ENCODE results near the gene ASPHD2.

Gene ASPHD2

GRCh38 chr22:26447584-26448329 lies 18.7 kb downstream of the ASPHD2 start:
- no peak for DNase-seq

GRCh38 chr22:26448334-26448733 lies 19.3 kb downstream of the ASPHD2 start:
- DNase-seq: no peak

DNA sequence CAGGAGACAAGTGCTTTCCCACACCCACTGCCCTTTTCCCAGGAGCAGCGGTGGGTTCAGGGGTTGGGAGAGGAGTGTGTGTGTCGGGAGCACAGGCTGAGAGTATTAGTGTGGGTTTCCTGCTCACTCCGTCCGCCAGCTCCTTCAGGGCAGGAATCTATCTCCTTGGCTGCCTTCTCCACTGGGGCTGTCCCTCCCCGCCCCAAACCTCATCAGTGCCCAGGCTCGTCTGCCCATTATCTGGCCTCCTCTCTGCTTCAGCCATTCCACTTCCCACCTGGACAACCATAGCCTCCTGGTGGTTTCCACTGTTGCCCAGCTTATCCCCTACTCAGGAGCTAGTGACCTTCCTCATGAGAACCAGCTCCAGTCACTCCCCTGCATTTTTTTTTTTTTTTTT lies 19.9 kb downstream of the ASPHD2 start:
- no peak for DNase-seq

DNA sequence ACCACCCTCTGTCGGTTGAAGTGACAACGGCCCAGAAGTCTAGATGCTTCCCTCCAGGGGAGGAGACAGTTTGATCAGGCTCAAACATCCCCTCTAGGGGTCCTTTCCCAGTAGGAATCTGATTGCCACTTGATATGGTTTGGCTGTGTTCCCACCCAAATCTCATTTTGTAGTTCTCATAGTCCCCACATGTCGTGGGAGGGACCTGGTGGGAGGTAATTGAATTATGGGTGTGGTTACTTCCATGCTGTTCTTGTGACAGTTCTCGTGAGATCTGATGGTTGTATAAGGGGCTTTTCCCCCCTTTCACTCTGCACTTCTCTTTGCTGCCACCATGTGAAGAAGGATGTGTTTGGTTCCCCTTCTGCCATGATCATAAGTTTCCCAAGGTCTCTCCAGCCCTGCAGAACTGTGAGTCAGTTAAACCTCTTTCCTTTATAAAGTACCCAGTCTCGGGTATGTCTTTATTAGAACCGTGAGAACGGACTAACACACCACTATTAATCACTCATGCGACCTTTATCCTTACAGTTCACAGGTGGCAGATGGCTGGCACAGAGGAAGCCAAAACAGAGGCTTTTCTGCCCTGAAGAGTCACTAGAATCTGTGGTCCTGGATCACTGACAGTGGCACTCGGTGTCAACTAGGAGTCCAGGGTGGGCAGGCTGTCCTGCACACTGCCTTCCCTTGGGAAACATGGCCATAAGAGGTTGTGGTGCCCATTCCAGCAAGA lies 21.6 kb downstream of the ASPHD2 start:
- no peak for DNase-seq

- DNase-seq: no peak
Observed at GRCh38 chr22:26452236-26453016, 23.4 kb downstream of the ASPHD2 start.

DNA sequence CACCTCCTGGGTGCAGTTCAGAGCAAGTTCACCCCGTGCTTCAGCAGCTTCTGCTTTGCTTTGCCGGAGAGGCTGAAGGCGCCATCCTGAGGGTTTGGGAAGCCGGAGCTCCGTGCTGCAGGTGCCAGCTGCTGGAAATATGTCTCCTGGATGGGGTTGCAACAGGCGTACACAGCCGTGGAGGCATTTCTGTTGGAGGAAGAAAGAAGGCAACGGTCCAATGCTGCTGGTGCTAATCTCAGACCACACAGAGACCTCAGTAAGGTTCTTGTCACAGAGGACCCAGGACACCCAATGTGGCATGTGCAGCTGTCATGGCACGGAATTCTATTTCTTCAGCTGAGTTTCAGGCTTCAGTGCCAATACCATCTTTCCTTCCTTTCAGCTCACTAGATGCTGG lies 24.2 kb downstream of the ASPHD2 start:
- DNase-seq: no peak

GRCh38 chr22:26453812-26454500 lies 24.9 kb downstream of the ASPHD2 start:
- DNase-seq: no peak

DNA sequence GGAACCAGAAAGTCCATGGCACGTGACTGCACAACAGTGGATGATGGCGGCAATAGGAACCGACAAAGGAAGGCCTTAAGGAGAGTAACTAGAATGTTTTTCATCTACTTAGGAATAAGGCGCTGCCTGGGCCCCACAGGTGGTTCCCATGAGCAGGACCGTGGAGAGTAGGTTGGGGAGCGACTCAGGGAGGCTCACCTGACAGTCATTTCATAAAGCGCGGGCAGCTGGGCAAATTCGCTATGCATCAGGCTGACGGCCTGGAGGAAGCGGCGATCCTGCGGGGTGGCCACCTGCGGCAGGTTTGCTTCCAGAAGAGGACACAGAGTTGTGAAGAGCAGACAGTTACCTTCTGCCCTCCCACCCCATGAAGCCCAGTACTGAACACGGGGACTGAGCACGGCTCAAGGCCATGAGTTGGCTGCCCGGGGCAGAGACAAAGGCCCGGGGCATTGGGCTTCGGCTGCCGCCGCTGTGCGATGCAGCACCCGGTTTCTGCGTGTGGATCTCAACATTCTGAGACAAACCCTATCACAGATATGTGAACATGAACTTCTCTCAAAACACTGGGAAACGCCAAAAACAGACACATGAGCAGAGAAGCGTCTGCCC lies 28.7 kb downstream of the ASPHD2 start:
- DNase-seq: no peak

DNA sequence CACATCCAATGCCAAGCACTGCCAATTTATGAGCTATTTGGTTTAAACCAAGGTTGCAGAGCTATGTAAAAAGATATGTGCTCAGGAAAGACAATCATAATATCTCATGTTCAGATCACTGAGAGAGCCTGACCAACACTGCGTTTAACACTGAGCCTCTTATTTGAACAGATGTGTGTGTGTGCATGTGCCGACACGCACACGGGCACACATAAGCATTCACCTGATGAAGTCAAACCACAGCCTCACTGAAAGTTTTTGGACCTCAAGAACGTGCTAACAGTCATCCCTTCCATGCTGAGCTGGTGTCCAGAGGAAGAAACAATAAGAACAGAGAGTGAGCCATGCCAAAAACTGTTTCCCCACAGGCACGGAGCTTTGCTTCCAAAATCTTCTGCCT lies 31.1 kb downstream of the ASPHD2 start:
- DNase-seq: no peak

DNA sequence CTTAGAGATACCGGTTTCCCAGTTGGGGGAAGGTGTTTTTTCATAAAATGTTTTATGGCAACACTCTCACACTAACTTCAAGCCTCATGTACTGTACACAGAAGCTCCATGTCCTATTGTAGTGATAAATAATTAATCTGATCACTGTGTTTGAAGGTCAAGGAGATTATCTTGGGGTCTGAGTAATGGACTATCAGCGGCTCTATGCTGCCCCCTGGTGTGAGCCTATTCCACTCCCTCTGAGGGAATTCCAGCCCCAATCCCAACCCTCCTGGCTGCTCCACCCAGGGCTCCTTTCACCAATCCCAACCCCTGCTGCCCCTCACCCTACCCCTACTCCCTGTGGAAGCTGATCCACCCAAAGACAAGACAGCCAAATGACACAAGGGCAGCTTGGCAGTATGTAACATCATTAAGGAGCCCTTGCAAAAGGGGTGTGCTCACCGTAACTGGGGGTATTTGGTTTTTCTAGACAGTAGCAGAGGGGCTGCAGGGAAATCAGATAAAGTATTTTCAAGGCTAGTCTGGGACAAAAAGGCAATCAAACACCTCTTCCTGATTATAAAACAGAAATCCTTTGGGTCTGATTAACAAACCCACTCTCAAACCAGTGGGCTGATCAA lies 32.2 kb downstream of the ASPHD2 start:
- DNase-seq: peak; percentile 22

GRCh38 chr22:26462051-26462450 lies 33.0 kb downstream of the ASPHD2 start:
- no peak for DNase-seq

DNA sequence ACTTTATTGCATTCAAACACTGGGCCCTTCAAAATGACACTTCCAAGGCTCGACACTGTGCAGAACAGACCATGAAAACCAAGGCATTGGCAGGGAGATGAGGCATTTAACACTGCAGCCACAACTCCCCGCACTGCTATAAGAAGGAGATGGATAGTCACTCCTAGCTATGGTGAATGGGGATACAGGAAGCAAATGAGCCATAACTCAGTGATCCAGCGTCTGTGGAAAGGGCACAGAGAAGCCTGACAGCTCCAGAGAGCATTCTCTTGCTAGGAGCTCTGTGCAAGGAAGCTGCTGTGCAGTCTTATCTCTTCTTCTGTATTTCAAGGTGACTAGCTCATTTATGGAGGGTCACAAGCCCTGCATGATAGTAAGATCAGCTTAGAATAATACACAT lies 33.6 kb downstream of the ASPHD2 start:
- no peak for DNase-seq

- DNase-seq: no peak
Observed at GRCh38 chr22:26463101-26463661, 34.1 kb downstream of the ASPHD2 start.

DNA sequence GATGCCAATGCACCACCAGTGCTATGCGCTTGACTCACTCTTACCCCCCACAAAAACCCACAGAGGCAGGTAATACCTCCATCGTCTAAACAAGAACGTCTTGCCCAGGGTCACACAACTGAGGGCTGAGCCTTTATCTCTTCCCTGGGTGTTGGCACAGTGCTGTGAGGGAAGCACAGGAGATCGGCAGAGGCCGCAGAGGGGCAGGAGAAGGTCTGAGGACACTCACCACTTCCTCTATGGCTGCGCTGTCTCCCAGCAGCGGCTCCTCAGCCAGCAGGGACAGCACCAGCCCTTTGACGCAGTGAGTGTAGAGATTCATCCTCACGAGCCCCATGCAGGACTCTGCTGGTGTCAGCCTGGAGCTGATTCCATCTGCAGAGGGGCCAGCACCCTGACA lies 34.6 kb downstream of the ASPHD2 start:
- no peak for DNase-seq

GRCh38 chr22:26464312-26464711 lies 35.3 kb downstream of the ASPHD2 start:
- no peak for DNase-seq

- DNase-seq: no peak
Observed at GRCh38 chr22:26466196-26466595, 37.1 kb downstream of the ASPHD2 start.

- no peak for DNase-seq
Observed at GRCh38 chr22:26470807-26471206, 41.7 kb downstream of the ASPHD2 start.

- DNase-seq: no peak
Observed at GRCh38 chr22:26471522-26471921, 42.5 kb downstream of the ASPHD2 start.

DNA sequence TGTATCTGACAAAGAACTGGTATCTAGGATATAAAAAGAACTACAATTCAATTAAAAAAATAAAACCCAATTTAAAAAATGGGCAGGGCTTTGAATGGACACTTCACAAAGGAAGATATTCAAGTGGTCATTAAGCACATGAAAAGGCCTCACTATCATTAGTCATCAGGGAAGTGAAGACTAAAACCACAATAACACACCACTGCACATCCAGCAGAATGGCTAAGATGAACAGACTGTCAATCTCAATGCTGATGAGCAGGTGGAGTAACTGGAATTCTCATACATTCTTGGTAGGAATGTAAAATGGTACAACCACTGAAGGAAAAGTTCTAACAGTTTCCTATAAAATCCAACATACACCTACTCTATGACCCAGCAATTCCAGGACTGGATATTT lies 45.6 kb downstream of the ASPHD2 start:
- DNase-seq: no peak

- DNase-seq: no peak
Observed at GRCh38 chr22:26476705-26477340, 47.8 kb downstream of the ASPHD2 start.

DNA sequence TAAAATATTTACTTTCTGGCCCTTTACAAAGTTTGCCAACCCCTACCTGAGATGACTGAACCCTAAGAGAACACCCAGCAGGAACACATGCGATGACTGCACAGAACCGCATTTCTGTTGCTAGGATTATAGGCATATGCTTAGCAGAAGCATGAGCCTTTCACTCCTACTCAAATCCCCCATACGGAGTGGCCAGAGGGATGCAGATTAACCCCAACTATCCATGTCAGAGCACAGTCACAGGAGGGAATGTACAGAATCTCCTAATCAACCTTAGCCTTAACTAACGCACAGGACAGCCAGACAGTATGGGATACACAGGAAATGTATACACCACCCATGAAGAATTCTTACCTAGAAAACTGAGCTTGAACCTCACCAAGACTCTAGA lies 48.3 kb downstream of the ASPHD2 start:
- no peak for DNase-seq

All from NCI-H1092 (cell line).